Measurements from ENCODE around the gene ARFGAP1.

ARFGAP1 gene

DNA sequence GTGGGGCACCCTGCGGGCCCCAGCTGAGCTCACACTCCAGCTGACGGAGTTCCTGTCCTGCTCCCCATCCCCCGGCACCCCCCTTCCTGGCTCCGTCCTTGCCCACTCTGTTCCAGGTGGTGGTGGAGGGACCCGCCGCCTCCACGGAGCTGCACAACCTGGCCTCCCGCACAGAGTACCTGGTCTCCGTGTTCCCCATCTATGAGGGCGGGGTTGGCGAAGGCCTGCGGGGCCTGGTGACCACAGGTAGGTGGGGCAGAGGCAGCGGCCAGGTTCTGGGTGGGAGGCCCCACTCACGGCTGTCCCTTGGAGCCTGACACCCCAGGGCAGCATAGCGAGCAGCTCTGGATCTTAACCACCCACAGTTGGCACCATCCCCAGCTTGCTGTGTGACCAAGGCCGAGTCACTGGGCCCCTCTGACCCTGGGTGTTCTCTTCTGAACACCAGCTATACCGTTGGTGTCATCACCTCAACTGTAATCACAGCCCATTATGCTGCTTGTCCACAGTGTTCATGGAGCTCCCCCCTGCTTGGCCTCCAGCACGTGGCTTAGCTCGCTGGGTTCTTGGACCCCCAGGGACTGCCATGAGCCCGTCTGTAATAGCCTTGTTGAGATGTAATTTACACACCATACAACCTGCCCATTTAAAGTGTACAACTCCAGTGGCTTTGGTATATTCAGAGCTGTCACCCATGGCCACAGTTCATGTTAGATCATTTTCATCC, 37.8 kb downstream of the ARFGAP1 start:
- FAIRE-seq: no peak

DNA sequence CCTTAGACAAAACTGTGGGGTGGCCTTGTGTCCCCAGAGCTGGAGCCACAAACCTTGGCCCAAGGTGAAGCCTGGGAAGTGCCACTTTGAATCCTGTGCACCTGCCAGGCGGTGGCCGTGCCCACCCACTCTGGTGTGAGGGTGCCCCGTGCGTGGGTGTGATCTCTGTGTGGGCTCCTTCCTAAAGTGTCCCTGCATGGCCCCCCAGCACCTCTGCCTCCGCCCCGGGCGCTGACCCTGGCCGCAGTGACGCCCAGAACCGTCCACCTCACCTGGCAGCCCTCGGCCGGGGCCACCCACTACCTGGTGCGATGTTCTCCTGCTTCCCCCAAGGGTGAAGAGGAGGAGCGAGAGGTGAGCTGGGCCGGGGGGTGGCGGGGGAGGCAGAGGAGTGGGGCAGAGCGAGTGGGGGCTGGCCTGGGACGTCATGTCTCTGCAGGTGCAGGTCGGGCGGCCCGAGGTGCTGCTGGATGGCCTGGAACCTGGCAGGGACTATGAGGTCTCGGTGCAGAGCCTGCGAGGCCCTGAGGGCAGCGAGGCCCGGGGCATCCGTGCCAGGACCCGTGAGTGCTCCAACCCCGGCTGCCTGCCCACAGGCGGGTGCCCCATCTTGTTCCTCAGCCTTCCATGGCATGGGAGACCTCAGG, 38.7 kb downstream of the ARFGAP1 start:
- no peak for FAIRE-seq

DNA sequence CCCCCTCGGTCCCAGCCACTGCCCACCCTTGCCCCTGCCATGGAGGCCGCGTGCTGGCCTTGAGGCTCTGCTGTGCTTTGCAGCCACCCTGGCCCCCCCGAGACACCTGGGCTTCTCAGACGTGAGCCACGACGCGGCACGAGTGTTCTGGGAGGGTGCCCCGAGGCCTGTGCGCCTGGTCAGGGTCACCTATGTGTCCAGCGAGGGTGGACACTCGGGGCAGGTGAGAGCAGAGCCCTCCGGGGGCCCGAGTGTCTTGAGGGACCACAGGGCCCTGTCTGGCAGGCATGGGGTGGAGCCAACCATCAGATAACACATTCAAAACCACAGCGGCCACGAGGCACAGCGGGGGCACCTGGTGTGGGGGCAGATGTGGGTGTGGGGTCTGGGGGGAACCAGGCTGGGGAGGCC, 39.2 kb downstream of the ARFGAP1 start:
- FAIRE-seq: no peak

DNA sequence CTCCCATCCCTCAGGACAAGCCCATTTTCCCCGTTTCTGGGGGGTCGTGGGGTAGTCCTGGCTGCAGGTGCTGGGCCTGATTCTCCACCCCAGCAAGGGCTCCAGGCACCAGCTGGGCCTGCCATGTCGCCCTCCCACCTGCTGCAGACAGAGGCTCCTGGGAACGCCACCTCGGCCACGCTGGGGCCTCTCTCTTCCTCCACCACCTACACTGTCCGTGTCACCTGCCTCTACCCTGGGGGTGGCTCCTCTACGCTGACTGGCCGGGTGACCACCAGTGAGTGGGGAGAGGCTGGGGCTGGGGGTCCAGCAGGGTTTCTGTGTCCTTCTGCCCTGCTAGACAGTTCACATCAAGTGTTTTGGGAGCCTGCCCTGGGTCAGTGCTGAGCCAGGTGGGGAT, 39.7 kb downstream of the ARFGAP1 start:
- FAIRE-seq: no peak

DNA sequence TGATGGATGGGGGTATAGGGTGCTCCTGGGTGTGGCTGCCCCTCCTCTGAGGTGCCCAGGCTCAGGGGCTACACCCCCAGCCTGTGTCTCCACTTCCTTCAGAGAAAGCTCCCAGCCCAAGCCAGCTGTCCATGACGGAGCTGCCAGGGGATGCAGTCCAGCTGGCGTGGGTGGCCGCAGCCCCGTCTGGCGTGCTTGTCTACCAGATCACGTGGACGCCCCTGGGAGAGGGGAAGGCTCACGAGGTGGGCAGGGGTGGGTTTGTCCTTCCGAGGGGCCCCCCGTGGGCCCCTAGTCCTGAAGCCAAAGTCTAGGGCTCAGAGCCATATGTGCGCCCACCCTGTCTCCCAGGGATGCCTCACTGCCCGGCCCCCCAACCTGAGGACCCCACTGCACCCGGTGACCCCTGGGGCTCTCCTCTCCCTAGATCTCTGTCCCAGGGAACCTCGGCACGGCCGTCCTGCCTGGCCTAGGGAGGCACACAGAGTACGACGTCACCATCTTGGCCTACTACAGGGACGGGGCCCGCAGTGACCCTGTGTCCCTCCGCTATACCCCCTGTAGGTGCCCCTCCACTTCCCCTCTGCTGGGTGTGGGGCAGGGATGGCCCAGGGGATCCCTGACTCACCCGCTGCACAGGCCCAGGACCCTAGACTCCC, 40.2 kb downstream of the ARFGAP1 start:
- no peak for FAIRE-seq

DNA sequence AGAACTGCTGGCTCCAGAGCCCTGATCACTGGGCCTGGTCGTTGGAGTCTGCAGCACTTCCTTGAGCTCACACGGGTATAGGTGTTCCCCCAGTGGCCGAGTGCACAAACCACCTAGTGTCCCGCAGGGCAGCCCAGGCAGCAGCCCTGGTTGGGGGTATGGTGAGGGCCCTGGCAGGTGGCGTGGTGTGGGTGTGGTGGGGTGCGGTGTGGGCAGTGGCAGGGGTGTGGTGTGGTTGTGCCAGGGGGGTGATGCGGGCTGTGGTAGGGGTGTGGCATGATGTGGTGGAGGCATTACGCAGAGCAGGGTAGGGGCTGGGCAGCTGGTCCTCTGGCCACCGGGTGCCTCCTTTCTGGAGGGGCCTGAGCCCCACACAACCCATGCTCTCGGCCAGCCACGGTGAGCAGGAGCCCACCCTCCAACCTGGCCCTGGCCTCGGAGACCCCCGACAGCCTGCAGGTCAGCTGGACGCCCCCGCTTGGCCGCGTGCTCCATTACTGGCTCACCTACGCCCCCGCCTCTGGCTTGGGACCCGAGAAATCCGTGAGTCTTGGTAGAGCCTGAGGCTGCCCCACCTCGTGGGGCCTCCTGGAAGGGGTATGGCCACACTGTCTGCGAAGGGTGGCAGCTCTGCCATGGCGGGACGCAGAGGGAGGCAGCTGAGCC, 40.9 kb downstream of the ARFGAP1 start:
- FAIRE-seq: no peak

DNA sequence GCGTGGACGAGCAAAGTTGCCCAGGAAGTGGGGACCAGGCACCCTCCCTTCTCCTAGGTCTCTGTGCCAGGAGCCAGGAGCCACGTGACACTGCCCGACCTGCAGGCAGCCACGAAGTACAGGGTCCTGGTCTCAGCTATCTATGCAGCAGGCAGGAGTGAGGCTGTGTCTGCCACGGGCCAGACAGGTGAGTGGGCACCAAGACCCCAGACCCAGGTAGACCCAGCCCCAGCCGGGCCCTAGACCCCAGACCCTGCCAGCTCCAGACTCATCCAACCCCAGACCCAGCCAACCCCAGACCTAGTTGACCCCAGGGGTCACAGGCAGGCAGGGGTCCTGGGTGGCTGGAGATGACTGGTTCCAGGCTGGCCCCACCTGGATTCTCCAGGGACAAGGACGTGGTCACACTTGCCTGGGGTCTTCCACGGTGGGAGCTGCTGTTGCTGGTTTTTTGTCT, 41.4 kb downstream of the ARFGAP1 start:
- no peak for FAIRE-seq

DNA sequence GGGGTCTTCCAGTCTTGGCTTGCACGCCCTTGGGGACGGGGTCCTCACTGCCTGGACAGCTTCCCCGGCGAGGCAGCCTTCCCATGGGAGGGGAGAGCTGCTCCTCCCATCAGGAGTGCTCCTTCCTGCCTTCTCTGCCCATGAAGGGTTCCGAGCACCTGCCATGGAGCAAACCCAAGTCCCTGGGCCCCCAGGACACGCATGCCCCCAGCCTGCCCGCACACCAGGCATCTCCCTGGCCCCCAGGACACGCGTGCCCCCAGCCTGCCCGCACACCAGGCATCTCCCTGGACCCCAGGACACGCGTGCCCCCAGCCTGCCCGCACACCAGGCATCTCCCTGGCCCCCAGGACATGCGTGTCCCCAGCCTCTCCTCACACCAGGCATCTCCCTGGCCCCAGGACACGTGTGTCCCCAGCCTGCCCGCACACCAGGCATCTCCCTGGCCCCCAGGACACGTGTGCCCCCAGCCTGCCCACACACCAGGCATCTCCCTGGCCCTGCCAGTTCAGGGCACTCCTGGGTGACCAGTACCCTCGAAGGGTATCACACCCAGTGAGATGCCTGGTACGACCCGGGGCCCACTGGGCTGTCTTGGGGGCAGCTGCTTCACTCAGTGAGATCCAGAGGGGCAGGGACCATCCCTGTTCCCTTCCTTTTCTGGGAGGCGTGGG, 42.1 kb downstream of the ARFGAP1 start:
- no peak for FAIRE-seq

DNA sequence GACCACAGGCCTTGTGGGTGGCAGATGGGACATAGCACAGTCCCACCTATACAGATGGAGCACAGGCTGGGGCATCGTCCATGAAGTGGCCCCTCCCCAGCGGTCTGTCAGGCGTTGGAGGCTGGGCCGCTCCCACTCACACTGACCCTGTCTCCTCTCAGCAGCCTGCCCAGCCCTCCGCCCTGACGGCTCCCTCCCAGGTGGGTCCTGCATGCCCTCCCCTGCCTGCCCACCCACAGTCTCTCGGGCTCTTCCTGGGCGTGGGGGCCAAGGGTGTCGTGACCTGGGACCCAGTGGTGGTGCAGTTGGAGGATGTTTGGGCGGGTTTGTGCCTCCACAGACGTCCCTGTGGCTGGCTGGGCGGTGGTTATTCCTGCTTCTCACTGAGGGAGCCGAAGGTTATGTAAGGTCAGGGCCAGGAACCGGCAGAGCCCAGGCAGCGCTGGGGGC, 42.7 kb downstream of the ARFGAP1 start:
- no peak for FAIRE-seq

DNA sequence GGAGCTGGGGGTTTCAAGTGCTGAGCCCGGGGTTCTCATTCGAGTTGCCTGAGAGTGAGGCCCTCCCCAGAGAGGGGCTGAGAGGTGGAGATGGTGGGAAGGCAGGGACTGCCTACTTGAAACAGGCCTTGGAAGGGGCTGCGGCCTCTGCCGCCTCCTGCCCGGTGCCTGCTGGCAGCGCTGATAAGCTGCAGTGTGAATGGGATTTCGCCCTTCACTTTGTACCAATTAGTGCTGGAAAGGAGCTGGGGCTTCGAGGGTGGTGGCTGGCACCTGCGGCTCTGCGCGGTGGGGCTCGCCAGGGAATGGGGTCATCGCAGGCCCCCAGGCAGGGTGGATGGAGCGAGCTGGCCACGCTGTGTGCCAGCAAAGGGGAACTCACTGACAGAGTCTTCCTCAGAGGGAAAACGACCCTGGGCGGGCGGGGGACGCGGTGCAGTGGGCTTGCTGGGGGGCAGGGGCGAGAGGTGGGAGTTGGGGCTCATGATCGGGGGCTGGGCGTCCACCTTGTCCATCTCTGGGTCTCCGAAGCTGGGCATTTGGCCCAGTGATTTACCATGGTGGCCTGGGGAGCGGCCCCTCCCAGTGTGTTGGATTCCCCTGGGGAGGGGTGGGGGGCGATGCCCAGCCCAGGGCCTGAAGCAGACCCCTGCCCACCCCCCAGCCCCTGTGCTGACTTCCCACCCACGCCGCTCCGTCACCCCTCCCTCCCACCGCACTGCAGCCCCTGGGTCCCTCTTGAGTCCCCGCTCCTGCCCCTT, 43.3 kb downstream of the ARFGAP1 start:
- FAIRE-seq: no peak

DNA sequence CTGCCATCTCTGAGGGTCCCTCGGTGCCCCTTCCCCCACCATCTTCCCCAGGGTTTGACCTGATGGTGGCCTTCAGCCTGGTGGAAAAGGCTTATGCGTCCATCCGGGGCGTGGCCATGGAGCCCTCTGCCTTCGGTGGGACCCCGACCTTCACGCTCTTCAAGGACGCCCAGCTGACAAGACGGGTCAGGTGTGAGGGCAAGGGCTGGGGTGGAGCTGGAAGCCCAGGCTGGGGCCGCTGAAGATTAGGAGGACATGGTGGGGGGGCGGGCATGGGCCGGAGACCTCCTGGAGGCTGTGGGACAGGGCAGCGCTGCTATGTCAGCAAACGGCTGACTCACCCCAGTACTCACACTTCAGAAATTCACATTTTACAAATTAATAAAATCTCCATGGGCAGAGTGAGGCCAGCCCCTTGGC, 43.9 kb downstream of the ARFGAP1 start:
- FAIRE-seq: no peak

DNA sequence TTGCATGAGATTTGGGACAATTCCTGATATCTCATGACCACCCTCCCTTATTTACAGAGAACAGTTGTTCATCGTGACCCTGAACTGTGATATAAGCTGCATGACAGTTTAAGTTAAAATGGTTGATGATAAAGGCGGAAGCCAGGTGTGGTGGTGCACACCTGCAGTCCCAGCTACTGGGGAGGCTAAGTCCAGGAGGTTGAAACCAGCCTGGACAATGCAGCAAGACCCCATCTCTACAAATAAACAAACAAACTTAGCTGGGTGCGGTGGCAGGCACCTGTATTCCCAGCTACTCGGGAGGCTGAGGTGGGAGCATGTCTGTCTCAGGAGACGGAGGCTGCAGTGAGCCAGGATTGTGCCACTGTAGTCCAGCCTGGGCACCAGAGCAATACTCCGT, 44.4 kb downstream of the ARFGAP1 start:
- FAIRE-seq: no peak

DNA sequence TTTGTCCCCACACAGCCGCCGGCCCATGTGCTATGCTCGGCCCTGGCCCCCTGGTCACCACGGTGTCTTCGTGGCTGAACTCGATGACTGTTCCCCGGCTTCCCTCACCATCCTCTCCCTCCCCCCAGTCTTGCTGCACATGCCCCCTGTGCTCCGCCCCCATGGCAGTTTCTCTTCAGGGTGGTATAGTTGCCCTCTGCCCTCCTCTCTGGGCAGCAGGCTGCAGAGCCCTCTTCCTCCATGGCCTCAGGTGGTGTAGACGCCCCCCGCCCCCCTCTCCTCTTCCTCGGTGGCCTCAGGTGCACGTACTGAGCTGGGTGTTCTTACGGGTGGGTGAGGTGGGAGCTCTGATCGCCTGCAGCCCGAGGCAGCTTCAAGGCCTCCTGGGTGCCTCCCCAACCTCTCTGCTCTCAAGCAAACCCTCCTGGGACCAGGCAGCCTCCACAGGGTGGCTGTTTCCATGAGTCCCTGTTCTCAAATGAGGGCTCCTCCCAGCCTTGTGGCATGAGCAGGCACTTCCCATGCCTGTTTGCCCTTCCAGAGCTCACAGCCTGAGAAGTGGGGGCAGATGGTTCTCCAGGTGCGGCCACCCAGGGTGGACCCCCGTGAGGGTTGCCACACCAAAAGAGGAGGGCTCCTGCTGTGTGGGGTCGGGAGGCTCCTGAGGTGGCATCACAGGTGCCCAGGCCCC, 45.1 kb downstream of the ARFGAP1 start:
- no peak for FAIRE-seq

DNA sequence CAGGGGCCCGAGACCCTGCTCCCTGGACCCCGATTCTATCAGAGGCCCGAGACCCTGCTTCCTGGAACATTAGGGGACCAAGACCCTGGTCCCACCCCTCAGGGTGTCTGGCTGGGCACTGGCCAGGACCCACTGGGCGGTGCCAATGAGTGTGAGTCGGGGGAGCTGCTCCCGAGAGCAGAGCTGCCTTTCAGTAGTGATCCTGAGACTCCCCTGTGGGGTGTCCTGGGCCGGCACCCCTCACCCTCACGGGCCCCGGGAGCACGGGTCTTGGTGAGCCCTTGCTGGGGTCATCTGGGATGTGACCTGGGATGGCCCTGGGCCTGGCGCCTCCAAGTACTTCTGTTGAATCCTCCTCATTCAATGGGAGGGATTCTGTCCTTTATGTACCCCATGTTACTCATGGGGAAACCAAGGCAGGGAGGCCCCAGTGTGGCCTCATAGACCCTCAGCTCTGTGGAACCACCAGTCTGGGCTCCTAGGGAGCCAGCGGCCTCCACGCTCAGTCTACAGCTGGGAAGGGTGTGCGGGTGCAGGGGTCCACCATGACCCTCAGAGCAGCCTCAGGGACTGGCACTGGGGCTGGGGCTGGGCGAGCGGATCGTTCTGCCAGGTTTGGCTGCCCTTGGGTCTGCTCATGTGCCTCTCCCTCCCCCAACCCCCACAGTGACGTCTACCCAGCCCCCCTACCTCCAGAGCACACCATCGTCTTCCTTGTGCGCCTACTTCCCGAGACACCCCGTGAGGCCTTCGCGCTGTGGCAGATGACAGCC, 46.0 kb downstream of the ARFGAP1 start:
- FAIRE-seq: no peak

DNA sequence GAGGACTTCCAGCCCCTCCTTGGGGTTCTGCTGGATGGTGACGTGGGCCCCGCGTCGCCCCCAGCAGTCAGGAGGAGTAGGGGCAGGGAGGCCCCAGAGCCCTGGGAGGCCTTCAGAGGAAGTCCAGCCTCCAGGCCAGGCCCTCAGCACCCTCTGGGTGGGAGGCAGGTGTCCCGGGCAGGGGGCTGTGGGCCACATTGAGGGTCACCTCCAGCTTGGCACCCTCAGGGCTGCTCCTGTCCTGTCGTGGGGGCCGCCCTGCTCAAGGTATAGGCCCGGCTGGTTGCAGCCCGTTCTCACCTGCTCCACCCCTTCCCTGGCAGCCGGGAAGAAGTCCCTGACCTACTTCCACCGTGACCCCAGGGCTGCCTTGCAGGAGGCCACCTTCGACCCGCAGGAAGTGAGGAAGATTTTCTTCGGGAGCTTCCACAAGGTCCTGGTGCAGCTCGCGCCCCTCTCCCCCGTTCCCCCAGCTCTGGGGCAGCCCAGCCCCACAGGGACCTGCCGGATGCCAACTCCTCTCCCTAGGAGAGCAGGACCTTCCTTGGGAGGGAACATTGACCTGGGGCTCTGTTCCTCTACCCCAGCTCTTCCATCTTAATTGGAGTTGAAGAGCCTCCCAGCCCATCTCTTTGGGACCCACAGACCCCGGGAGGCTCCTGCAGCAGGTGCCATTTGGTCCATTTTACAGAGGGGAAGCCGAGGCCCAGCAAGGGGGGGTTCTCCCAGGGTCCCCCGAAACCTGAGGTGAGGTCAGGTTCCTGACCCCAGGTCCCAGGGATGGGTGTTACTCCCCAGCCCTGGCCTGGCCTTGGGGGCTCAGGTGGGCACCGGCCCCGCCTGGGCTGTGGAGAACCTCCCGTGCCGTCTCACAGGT, 46.8 kb downstream of the ARFGAP1 start:
- FAIRE-seq: no peak

DNA sequence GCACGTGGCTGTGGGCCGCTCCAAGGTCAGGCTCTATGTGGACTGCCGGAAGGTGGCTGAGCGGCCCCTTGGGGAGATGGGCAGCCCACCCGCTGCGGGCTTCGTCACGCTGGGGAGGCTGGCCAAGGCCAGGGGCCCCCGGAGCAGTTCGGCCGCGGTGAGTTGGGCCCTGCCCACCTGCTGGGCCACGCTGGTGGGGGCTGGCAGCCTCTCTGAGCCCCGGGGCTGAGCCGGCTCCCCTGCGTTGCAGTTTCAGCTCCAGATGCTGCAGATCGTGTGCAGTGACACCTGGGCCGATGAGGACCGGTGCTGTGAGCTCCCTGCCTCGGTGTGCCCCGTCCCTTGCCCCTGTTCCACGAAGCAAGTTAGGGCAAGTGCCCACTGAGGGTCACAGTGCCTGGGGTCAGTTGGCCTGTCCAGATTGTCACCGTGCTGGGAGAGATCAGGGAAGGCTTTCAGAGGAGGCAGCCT, 47.5 kb downstream of the ARFGAP1 start:
- FAIRE-seq: no peak

DNA sequence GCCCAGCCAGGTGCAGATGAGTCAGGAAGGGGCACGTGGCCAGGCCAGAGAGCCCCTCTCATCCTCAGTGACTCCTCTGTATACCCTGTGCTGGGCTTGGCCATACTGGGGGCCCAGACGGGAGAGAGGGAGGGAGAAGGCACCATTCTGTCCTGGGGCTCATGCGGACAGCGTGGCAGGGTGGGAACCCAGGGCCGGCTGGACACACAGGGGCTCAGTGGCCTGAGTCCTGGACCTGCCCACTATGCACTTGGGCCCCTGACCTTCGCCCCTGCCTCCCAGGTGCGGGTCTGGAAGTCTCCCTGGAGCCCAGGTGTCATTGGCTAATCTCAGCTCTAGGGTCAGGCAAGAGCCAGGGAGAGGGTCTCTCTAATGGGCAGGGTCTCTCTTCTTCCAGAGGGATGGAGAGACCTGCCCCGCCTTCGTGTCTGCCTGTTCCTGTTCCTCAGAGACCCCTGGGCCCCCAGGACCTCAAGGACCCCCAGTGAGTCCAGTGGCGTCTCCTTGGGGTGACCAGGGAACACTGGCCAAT, 48.1 kb downstream of the ARFGAP1 start:
- no peak for FAIRE-seq

DNA sequence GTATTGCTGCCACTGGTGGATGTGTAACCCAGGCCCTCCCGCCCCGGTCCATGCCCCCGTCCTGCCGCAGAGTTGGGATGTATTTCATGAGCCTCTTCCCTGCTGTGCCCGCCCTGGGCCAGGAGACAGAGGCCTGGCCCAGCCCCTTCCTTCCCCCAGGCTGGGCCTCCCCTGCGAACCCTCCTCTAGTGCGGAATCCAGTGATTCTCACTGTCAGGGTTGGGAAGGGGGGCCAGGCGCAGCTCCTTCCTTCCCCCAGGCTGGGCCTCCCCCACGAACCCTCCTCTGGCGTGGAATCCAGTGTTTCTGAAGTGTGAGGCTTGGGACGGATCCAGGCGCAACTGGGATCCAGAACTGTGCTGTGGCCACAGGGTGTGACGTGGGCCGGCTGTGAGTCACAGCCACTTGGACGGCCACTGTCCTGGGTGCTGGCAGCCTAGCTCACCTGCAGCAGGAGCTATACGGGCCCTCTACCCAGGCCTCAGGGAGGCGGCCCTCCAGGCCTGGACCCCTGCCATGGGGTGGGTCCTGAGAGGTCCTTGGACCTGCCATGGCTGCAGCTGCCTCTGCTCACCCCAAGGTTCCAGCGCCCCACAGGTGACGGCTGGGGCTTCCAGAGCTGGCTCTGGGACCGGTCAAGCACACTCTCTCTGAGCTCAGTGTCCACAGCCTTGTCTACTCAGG, 48.7 kb downstream of the ARFGAP1 start:
- FAIRE-seq: no peak

Measured in islet of Langerhans (tissue), 1 donor.